ENCODE measurements around the gene NRL. TPM values are rescaled to one million over a fixed set of nuclear protein-coding genes. Genes with fewer than 3 reads are reported as not detected.

NRL gene
- total and polyA plus RNA-seq, 2 donors (not counting 3 experiments of a cell fraction or from before 2014, with no cell fraction given): 0.71 to 1.1 TPM

DNA sequence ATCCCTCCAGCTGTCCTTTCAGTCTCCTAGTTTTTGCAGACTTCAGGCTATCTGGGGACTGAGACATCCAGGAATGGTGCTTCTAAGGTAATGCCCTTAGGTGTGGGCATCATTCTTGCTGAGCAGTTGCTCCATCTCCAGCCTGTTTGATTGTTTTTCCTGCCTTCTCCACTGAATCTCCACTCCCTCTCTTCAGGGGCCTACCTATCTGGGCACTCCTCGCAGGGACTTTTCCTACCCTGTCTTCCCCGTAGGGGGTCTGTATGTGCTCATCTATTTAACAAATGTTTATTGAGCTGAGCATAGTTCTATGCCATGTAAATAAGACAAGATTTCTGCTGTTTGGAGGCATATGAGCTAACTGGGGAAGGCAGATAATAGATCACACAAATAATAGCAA, 18.2 kb upstream of the NRL start:
- H3K4me3 ChIP-seq (replicated peaks in 1 of 3; ENCODE audit: insufficient read depth in 1 of 3, low read depth in 1 of 3, low read length in 3 of 3): no peak overlapping the region
- H3K27me3 ChIP-seq (ENCODE audit: control insufficient read depth in 2 of 2, insufficient read depth in 2 of 2, low read length in 2 of 2): no peaks in the 10 kb centered on the region
- ChIA-PET CTCF (no interaction called here), POLR2A (interaction anchor here (0.7 kb wide), 1 partner anchor 8 kb away, joined by 7 read pairs; no protein-coding TSS in a partner anchor)
- no peak overlapping the region for H3K9ac ChIP-seq (replicated peaks; ENCODE audit: extremely low read depth, insufficient read depth, low read length)
- H3K9me3 ChIP-seq (replicated peaks; ENCODE audit: control insufficient read depth, insufficient read depth, low read length): no peaks in the 10 kb centered on the region
- FAIRE-seq (no peak), DNase-seq (ENCODE audit: low read depth, low spot score) (no peak)
- peaks cover 0 to 2% of the 10 kb centered on the region in 2 experiments for H3K36me3 ChIP-seq (ENCODE audit: control insufficient read depth in 2 of 2, extremely low read depth in 1 of 2, insufficient read depth in 2 of 2, low read length in 2 of 2)
- no peak overlapping the region for H3K4me2 ChIP-seq (ENCODE audit: insufficient read depth, low read length)
- BruUV-seq (replicated peaks): no TSS peak
- peaks cover 5% of the 10 kb centered on the region for H3K79me2 ChIP-seq (ENCODE audit: control insufficient read depth, insufficient read depth, low read length)
- intact Hi-C loops (cut with micrococcal nuclease): no loop called here
- no peaks in the 10 kb centered on the region for H4K20me1 ChIP-seq (replicated peaks; ENCODE audit: control insufficient read depth, extremely low read depth, insufficient read depth, low read length)
- H3K4me1 ChIP-seq (ENCODE audit: control insufficient read depth, extremely low read depth, insufficient read depth, low read length): peaks cover 11% of the 10 kb centered on the region
- H2AFZ ChIP-seq (ENCODE audit: low read depth, low read length): no peak overlapping the region
- H3K9me1 ChIP-seq (replicated peaks; ENCODE audit: control insufficient read depth, extremely low read depth, insufficient read depth, low read length): no peaks in the 10 kb centered on the region
- no peak overlapping the region for H3K27ac ChIP-seq (ENCODE audit: insufficient read depth, low read depth, low read length)
- TF ChIP-seq, protein P1, sequence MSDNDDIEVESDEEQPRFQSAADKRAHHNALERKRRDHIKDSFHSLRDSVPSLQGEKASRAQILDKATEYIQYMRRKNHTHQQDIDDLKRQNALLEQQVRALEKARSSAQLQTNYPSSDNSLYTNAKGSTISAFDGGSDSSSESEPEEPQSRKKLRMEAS (IDR thresholded peaks at IDR 0.05; ENCODE audit: insufficient read depth, insufficient read length): no peak
- TF ChIP-seq JUN (IDR thresholded peaks at IDR 0.05; ENCODE audit: borderline replicate concordance, insufficient read depth, insufficient read length, low read depth) (no peak), MYC (IDR thresholded peaks at IDR 0.05; ENCODE audit: low read depth, low read length) (no peak), POLR2A (IDR thresholded peaks at IDR 0.05; ENCODE audit: low read depth, low read length) (no peak), EZH2 (IDR thresholded peaks at IDR 0.05; ENCODE audit: borderline replicate concordance, low read depth, low read length, severe bottlenecking) (no peak), GATA2 (IDR thresholded peaks at IDR 0.05; ENCODE audit: insufficient read depth, insufficient read length, low read depth, low read length) (no peak), POLR2AphosphoS5 (IDR thresholded peaks at IDR 0.05; ENCODE audit: insufficient read depth, low read depth, low read length) (no peak), FOS (IDR thresholded peaks at IDR 0.05; ENCODE audit: borderline replicate concordance, insufficient read depth, low read length) (no peak)
- TF ChIP-seq, protein P2, sequence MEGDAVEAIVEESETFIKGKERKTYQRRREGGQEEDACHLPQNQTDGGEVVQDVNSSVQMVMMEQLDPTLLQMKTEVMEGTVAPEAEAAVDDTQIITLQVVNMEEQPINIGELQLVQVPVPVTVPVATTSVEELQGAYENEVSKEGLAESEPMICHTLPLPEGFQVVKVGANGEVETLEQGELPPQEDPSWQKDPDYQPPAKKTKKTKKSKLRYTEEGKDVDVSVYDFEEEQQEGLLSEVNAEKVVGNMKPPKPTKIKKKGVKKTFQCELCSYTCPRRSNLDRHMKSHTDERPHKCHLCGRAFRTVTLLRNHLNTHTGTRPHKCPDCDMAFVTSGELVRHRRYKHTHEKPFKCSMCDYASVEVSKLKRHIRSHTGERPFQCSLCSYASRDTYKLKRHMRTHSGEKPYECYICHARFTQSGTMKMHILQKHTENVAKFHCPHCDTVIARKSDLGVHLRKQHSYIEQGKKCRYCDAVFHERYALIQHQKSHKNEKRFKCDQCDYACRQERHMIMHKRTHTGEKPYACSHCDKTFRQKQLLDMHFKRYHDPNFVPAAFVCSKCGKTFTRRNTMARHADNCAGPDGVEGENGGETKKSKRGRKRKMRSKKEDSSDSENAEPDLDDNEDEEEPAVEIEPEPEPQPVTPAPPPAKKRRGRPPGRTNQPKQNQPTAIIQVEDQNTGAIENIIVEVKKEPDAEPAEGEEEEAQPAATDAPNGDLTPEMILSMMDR (IDR thresholded peaks at IDR 0.05; ENCODE audit: extremely low read depth in 1 of 2, insufficient read depth in 1 of 2, low read depth in 1 of 2, low read length in 2 of 2): no peak
- dilution Hi-C loops (cut with MboI; ENCODE audit: extremely low pct_ligation_motif_present, low sequenced_read_pairs): no loop called here

Data from endothelial cell of umbilical vein (primary cell).